ENCODE data around the gene CC2D1A.

DNA sequence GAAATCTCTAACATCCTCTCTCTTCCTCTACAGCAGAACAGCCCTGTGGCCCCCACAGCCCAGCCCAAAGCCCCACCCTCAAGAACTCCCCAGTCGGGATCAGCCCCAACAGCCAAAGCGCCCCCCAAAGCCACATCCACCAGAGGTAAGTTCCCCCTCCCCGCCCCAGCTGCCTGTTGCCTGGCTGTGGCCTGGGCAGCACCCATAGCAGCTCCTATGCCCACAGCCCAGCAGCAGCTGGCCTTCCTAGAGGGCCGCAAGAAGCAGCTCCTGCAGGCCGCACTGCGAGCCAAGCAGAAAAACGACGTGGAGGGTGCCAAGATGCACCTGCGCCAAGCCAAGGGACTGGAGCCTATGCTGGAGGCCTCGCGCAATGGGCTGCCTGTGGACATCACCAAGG is 14.5 kb downstream of the CC2D1A start:
- TF ChIP-seq, protein P1, sequence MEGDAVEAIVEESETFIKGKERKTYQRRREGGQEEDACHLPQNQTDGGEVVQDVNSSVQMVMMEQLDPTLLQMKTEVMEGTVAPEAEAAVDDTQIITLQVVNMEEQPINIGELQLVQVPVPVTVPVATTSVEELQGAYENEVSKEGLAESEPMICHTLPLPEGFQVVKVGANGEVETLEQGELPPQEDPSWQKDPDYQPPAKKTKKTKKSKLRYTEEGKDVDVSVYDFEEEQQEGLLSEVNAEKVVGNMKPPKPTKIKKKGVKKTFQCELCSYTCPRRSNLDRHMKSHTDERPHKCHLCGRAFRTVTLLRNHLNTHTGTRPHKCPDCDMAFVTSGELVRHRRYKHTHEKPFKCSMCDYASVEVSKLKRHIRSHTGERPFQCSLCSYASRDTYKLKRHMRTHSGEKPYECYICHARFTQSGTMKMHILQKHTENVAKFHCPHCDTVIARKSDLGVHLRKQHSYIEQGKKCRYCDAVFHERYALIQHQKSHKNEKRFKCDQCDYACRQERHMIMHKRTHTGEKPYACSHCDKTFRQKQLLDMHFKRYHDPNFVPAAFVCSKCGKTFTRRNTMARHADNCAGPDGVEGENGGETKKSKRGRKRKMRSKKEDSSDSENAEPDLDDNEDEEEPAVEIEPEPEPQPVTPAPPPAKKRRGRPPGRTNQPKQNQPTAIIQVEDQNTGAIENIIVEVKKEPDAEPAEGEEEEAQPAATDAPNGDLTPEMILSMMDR (IDR thresholded peaks at IDR 0.05; ENCODE audit: insufficient read depth, low read depth, low read length): no peak
- TF ChIP-seq EZH2 (IDR thresholded peaks at IDR 0.05; ENCODE audit: insufficient read depth, low read length): no peak

All from astrocyte (in vitro differentiated cells and primary cell).